Measurements from ENCODE around the gene SRSF5. TPM values are rescaled to one million over a fixed set of nuclear protein-coding genes. Genes with fewer than 3 reads are reported as not detected.

The SRSF5 gene
- total and polyA plus RNA-seq, 2 of the 8 experiments (the other 6 are each of a cell fraction or from before 2014, with no cell fraction given), result 101 to 238 TPM

DNA sequence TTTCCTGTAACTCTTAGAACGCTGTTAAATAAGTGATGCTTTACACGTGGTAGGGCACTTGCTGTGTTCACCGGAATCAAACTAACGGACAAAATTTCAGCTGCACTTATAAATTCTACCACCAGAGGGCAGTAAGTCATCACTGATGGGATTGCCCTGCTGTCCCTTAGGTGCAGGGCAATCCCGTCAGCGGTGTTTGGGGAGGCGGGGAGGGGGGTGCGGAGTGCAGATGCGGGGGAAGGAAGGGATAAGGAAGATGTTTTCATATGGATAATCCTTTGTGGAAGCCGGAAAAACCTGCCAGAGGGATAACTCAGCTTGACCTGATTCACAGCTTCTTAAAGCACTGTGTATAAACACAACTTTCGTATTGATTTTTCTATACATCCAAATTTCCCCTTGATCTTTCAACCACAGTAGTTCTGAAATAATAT is 51.8 kb downstream of the SRSF5 start:
- Histone ChIP-seq H3K27me3 (replicated peaks in 1 of 4; ENCODE audit: control insufficient read depth in 3 of 4, extremely low read depth in 1 of 4, insufficient read depth in 3 of 4, low read length in 3 of 4) (no peaks in the 10 kb centered on the region), H3K9me3 (ENCODE audit: insufficient read depth in 2 of 2, low read depth in 1 of 2, low read length in 1 of 2) (no peaks in the 10 kb centered on the region), H3K79me2 (ENCODE audit: control insufficient read depth in 1 of 2, insufficient read depth in 2 of 2, low read length in 2 of 2) (no peaks in the 10 kb centered on the region), H3K27ac (ENCODE audit: low read depth, low read length) (no peak overlapping the region), H2BK5ac (ENCODE audit: low read depth, low read length) (no peak overlapping the region), H3K56ac (replicated peaks; ENCODE audit: insufficient read length, low read depth, low read length) (no peak overlapping the region), H2BK120ac (replicated peaks; ENCODE audit: low read depth, low read length) (no peak overlapping the region), H3K79me1 (ENCODE audit: low read depth, low read length) (no peaks in the 10 kb centered on the region), H2BK15ac (ENCODE audit: low read length) (no peak overlapping the region), H2BK20ac (ENCODE audit: low read length) (no peak overlapping the region), H3K4me3 (ENCODE audit: extremely low read depth in 1 of 4, insufficient read depth in 2 of 4, low read depth in 3 of 4, low read length in 4 of 4) (no peak overlapping the region), H3K9ac (replicated peaks in 1 of 4; ENCODE audit: extremely low read depth in 1 of 4, low read depth in 3 of 4, low read length in 3 of 4) (no peak overlapping the region), H3K4me2 (ENCODE audit: insufficient read depth in 1 of 2, low read depth in 2 of 2, low read length in 2 of 2) (no peak overlapping the region), H3K18ac (ENCODE audit: extremely low read depth, low read length) (no peak overlapping the region), H3K23me2 (ENCODE audit: low read depth, low read length) (no peaks in the 10 kb centered on the region; the same call in 1 of the 2 replicates), H2BK12ac (ENCODE audit: low read depth, low read length) (no peak overlapping the region), H3K23ac (ENCODE audit: insufficient read length) (no peak overlapping the region), H3K14ac (ENCODE audit: insufficient read length) (no peak overlapping the region), H4K5ac (ENCODE audit: insufficient read length, low read depth, low read length) (no peak overlapping the region), H4K91ac (replicated peaks; ENCODE audit: insufficient read length, low read length) (no peak overlapping the region), H4K8ac (ENCODE audit: extremely low read depth, insufficient read depth, low read length) (no peak overlapping the region), H3K4me1 (replicated peaks in 1 of 4; ENCODE audit: control insufficient read depth in 3 of 4, insufficient read depth in 4 of 4, low read length in 3 of 4) (no peaks in the 10 kb centered on the region), H2AK5ac (ENCODE audit: low read depth, low read length) (no peak overlapping the region), H3K36me3 (ENCODE audit: control insufficient read depth in 2 of 4, insufficient read depth in 4 of 4, low read length in 3 of 4) (no peaks in the 10 kb centered on the region), H2AFZ (ENCODE audit: low read length) (no peak overlapping the region), H4K20me1 (replicated peaks in 1 of 2; ENCODE audit: control insufficient read depth in 1 of 2, insufficient read depth in 2 of 2, low read length in 2 of 2) (no peaks in the 10 kb centered on the region), H3K4ac (replicated peaks; ENCODE audit: insufficient read length, low read depth, low read length) (no peak overlapping the region)
- POLR2A ChIA-PET (ENCODE audit: partially characterized antibody), result no interaction called here
- DNase-seq (ENCODE audit: low read depth in 1 of 2, low spot score in 2 of 2) (peak; percentile 51 to 79), FAIRE-seq (peak; percentile 95)
- CTCF ChIA-PET (ENCODE audit: partially characterized antibody), result interaction anchor here (0.6 to 11.2 kb wide), 34 partner anchors 10 to 476 kb away, joined by 3 to 132 read pairs (median 4); partner anchors contain the start of gene SMOC1
- WGBS, 2 experiments (ENCODE audit: extremely low coverage in 1 of 2, insufficient coverage in 1 of 2, insufficient read length in 1 of 2, insufficient replicate concordance in 2 of 2, low coverage in 1 of 2, low lambda C conversion rate in 2 of 2, missing lambda C conversion rate in 1 of 2), result 13% methylated on average over 11 of the region's 11 CpGs; no CpG with 5 or more reads in 1 of the 2 experiments
- TF ChIP-seq CTBP2 (IDR thresholded peaks at IDR 0.05; ENCODE audit: borderline replicate concordance, insufficient read depth, insufficient read length, low read length), result no peak
- no peak for TF ChIP-seq POLR2AphosphoS5 (IDR thresholded peaks at IDR 0.05; ENCODE audit: low read depth, low read length)
- TF ChIP-seq RAD21 (IDR thresholded peaks at IDR 0.05 in 1 of 2, conservative IDR thresholded peaks at IDR 0.05 in 1 of 2; ENCODE audit: low read depth in 2 of 2, low read length in 2 of 2), result peak; percentile 98 to 99
- TF ChIP-seq KDM4A (IDR thresholded peaks at IDR 0.05; ENCODE audit: low read depth, low read length, severe bottlenecking), result no peak
- TF ChIP-seq, protein P1, sequence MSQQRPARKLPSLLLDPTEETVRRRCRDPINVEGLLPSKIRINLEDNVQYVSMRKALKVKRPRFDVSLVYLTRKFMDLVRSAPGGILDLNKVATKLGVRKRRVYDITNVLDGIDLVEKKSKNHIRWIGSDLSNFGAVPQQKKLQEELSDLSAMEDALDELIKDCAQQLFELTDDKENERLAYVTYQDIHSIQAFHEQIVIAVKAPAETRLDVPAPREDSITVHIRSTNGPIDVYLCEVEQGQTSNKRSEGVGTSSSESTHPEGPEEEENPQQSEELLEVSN (IDR thresholded peaks at IDR 0.05), result no peak
- no peak for TF ChIP-seq JUND (IDR thresholded peaks at IDR 0.05; ENCODE audit: low read length)
- peak; percentile 44 to 95 (median 81) for TF ChIP-seq CTCF (IDR thresholded peaks at IDR 0.05; ENCODE audit: control extremely low read depth in 1 of 3, insufficient read depth in 1 of 3, low read depth in 1 of 3, low read length in 3 of 3)
- TF ChIP-seq HDAC6 (IDR thresholded peaks at IDR 0.05; ENCODE audit: low read depth, low read length), result no peak
- TF ChIP-seq EP300 (IDR thresholded peaks at IDR 0.05; ENCODE audit: borderline replicate concordance in 1 of 2, low read depth in 2 of 2, low read length in 2 of 2), result peak in 1 of 2 experiments; percentile 48; a peak in 1 of 3 replicates

Data from H1 (cell line).